Measurements from ENCODE around the gene PDCD6IP.
A peak's percentile ranks its signal among the peaks of the same experiment; 100 is the strongest.

Gene PDCD6IP

DNA sequence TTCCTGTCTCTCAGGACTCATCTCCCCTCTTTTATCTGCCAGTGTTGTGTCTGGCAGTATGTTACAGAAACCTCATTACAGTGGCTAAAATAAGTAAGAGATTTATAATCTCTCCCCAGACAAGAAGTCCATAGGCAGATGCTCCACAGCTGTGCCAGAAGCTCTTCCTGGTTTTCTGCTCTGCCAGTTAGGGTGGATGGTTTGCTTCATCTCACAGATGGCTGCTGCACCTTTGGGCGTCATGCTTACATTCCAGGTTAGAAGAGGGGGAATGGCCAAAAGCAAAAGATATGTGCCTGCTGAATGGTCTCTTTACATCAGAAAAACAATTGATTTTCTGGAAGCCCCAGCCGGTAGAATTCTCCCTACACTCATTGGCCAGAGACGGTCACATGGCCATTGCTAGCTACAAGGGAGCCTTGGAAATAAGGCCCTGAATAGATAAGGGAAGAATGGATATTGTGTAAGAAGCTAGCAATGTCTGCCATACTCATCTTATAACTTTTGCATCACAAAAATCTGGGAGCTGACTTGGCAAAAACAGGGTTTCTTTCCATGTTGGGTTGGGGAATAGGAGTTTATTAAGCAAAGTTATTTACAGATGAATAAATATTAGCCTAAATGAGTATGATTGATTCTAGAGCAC is 91.1 kb downstream of the PDCD6IP start:
- no peak for DNase-seq (ENCODE audit: low spot score)

DNA sequence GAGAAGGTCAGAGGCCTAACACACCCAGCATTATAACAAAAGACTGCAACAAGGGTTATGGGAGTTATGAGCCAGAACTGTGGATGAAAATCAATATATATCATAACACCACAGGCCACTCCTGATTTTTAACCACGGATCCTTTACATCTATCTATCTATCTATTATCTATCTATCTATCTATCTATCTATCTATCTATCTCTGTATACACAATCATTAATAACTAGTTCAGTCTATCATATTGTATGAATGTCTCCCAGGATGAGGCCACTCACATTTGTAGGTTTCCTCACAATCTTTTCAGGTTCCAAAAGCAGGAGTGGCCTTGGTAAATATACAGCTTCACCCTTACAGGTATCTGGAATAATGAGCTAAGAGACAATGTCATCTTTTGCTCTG is 94.2 kb downstream of the PDCD6IP start:
- no peak for DNase-seq (ENCODE audit: low spot score)

DNA sequence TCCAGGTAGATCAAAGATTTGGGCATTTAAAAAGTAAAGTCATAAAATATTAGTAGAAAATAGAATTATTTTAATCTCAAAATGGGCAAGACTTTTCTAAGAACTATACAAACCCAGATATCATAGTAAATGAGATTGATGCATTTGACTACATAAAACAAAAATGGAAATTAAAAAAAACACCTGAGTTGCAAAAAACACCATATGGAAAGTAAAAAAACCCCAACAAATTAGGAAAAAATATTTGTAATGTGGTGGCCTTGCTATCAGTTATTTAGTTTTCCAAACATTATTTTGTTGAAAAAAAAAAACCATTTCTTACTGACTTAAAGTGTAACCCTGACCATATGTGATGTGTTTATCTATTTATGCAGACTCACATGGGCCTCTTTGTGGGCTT is 97.2 kb downstream of the PDCD6IP start:
- no peak for DNase-seq (ENCODE audit: low spot score)

DNA sequence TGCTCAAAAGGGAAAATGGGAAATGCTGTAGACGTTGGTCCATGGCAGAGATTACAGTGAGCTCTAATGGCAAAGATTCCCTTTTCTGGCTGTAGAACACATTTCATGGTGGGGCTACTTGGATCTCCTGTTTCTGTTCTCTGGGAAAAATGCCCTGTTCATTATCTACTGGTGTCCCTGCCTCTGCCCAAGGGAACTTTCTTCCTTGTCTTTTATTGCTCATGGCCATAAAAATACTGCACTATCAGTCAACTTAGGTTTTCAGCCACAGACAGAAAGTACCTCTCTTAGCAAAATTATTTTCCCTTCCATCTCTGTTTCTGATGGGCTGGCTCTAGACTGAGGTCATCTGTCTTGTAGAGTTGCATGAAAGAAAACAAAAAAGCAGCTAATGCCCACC is 98.9 kb downstream of the PDCD6IP start:
- DNase-seq (ENCODE audit: low spot score), result no peak

DNA sequence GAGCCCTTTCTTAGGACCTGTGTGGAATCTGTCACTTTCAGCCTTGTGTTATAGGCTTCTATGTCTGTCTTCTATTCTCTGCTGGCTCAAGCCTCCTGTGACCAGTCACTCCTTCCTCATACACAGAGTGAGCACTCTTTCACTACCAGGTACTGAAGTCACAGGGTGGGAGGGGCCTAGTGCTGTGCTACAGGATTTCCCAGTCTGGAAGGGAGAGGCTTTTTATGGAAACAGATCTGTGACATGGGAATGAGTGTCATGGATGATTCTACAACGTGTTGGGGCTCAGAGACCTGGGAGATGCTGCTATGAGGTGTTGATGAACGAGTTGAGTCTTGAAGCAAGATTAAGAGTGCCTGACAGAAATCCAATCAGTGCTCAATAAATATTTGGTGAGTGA is 100.5 kb downstream of the PDCD6IP start:
- DNase-seq (ENCODE audit: low spot score), result no peak

DNA sequence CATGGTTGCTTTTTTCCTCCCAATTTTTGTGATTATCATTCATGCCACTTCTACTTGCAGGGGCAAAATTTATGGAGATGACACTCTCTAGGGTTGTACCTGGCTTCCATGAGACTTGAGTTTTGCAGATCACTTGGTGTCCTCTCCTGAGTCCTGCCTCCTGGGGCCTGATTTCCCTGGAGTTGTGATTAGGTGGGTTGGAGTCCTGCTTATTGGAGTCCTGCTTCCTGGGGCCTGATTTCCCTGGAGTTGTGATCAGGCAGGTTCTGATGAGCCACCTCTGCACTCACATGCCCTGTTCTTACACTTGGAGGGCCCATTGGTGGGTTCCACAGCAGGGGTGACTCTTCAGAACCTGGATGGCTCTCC is 102.0 kb downstream of the PDCD6IP start:
- no peak for DNase-seq (ENCODE audit: low spot score)

DNA sequence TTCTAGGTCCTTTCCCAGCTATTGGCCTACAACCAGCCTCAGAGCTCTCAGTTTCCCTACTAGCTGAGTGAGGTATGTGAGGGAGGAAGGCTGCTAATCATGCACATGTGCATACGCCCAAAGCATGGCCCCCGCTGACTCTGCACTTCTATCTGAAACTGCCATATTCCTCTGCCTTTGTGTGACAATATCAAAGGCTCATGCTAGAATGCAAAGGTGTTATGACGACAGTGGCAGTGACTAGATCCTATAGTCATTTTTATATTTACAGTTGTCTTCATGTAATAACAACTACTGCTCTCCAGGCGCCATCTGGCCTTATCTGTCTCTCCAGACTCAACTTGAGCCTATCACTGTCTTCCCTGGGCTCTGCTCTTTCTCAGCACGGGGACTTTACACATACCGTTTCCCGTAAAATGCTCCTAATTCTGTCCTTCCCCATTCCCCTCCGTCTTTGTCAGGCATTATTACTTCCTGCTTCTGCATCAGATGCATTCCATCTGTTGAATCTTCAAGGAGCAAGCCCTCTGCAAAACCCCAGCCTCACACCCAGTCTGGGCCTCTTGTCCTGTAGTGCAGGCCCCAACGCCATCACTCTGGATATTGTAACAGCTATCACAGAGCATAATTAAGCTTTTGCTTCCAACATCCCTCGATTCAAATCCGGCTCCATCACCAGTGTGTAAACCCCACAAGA is 102.5 kb downstream of the PDCD6IP start:
- DNase-seq (ENCODE audit: low spot score), result no peak

DNA sequence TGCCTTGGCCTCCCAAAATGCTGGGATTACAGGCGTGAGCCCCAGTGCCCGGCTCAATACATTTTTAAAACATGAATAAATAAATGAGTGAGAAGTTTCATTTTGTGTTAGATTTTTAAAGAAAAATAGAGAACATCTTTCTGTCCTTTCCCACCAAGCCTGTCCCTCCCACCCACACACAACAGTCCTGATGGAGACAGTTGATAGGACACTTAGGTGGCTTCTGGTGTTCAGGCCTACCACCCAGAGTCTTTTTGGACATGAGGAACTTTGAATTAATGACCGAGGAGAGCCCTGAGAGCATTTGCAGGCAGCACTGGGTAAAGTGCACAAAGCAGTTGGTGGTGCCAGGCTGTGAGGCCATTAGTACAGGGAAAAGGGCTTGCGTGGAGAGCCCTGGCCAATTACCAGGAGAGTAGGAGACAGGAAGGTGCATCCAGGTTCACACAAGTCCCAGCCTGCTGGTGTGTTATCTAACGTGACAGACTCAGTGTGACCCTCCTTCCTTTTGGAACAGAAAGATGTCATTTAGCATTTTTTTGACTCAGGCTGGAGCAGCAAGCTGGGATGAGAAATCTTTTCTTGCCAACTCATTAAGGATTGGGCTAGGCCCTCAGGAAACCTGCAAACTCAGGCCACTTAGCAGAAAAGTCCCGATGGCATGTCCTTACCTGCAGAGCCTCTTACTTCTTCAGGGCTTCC is 103.6 kb downstream of the PDCD6IP start:
- DNase-seq (ENCODE audit: low spot score), result no peak

DNA sequence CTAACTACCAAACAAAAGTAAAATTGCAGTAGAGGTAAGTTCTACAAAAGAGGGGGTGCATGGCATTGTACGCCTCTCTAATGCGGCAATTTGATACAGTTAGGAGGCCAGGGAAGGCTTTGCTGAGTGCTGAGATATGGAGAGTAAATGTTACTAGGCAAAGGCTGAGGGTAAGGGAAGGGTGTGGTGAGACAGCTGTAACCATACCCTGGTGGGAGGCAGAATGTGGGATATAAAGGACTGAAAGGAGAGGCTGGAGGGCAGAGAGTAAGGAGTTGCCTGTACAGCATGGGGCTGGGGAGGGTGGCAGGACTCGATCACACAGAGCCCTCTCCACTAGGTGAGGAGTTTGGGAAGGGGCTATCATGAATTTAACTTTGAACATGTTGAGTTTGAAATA is 106.3 kb downstream of the PDCD6IP start:
- no peak for DNase-seq (ENCODE audit: low spot score)

DNA sequence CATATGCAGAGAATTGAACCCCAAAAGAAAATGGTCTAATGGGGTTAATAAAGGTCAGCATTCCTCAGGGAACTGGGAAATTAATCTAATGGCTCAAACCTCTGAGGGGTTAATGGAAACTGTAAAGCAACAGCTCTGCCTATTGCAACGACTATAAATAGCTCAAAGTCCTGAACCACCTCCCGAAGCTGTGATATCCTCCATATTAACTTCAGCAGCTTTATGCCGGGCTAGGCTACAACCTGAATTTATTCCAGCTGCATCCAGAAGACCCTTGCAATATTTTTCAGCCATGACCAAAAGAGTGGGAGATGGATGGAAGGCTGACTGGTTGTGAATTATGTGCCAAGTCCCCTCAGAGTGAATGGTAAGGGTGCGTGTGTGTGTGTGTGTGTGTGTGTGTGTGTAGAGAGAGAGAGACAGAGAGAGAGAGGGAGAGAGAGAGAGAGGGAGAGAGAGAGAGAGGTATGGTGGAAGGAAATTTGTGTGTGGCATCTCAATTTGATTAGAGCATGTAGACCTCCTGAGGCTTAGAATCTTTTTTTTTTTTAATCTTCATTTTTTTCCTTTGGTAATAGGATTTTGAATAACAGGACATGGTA is 109.9 kb downstream of the PDCD6IP start:
- no peak for DNase-seq (ENCODE audit: low spot score)

DNA sequence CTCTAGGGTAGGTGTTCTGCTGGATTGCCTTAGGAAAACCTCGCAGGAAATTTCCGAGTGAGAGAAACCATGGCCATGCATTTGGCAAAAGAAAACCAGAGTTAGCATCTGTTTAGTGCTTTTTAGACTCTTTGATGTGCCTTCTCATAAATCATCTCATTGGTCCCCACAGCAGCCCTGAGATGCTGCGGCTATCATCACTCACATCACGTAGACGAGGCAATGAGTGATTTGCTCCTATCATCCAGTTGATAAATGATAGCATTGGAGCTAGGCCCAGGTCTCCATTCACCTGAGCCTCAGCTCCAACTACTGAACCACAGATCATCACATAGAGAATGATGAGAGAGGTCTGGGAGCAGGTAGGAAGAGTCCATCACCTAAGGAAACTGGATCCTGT is 111.1 kb downstream of the PDCD6IP start:
- DNase-seq (ENCODE audit: low spot score), result no peak

DNA sequence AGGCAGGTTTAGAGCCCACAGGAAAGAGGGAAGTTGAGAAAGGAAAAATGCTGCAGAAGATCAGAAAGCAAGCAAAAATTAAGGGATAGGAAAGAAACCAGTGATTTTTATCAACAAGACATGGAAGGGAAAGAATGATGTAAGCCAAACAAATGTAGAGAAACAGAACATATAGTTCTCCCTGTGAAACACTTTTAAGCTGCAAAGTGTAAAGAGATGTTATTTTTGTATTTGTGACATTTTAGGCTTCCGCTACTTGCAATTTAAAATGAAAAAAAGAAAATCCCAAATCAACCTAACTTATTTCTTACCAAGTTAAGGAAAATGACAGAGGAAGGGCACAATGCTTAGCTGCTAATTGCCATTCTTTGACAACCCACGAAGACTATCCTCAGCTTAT is 111.6 kb downstream of the PDCD6IP start:
- no peak for DNase-seq (ENCODE audit: low spot score)

DNA sequence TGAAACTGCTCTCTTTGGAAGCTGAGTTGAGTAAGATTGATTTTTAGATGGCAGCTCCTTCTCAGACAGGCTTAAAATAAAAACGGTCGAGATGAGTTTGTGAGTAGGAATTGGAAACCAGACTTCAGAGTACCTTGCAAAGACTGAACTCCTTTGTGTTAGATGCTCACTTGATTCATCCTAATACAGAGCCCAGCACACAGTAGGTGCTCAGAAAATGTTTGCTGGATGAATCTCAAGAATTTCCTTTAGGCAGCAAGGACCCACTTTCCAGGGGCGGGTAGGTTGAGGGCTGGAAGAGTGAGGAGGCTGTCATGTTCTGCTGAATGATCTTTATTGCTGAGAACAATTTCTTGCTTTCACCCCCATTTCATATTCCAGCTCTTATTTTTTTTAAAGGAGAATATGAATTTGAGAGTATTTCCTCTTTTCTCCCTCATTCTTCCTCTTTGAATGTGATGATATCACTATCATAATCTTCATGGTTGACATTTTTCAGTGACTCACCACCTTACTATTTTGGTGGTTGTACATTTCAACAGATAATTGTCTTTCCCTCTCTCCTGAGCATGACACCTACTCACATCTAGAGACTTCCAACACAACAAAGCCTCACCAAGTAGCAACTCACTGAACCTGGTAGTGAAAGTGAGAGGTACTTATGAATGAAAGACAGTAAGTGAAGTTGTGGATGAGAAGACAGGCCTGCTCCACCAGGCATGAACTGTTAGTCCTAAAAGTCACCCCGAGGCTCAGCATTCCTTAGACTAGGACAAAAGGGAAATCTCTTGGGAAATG is 113.3 kb downstream of the PDCD6IP start:
- no peak for DNase-seq (ENCODE audit: low spot score)

DNA sequence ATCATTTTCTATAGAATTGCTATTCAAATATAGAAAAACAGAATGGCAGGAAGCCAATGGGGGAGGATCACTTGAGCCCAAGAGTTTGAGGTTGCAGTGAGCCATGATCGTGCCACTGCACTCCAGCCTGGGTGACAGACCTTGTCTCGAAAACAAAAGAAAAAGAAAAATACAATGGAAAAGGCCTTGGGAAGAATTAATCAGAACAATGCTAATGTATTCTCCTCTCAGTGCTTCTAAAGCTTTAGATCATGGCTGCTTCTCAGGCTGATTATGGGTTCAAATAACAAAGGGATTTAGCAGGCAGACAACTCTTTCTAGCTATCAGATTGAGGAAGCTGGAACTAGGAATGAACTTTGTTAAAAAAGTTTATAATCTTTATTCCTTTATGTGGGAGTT is 115.8 kb downstream of the PDCD6IP start:
- no peak for DNase-seq (ENCODE audit: low spot score)

DNA sequence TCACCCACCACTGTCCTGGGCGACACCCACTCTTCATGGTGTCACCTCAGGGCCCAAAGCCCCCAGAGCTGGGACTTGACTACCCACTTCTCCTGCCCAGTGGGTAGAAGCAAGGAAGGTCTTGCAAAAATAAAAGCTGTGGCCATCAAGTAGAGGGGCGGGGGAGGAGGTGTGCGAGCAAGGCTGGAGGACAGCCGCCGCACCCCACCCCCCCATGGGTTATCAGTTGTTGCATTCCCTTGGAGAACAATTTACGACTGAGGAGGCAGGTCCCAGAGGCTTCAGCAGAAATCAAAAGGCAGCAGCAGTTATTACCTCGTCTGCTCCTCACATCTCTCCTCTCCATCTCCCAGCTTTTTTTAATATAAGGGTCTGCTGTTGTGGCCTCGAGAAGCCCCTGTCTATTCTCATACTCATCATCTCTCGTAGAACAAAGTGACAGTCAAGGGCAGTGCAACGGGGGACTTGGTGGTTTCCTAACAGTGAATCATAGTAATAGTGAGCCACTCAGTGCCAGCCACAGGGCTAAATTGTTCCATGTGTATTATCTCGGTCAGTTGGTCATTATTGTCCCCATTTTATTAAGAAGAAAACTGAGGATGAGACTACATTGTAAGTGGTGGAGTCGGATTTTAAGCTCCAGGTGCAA is 116.4 kb downstream of the PDCD6IP start:
- no peak for DNase-seq (ENCODE audit: low spot score)

DNA sequence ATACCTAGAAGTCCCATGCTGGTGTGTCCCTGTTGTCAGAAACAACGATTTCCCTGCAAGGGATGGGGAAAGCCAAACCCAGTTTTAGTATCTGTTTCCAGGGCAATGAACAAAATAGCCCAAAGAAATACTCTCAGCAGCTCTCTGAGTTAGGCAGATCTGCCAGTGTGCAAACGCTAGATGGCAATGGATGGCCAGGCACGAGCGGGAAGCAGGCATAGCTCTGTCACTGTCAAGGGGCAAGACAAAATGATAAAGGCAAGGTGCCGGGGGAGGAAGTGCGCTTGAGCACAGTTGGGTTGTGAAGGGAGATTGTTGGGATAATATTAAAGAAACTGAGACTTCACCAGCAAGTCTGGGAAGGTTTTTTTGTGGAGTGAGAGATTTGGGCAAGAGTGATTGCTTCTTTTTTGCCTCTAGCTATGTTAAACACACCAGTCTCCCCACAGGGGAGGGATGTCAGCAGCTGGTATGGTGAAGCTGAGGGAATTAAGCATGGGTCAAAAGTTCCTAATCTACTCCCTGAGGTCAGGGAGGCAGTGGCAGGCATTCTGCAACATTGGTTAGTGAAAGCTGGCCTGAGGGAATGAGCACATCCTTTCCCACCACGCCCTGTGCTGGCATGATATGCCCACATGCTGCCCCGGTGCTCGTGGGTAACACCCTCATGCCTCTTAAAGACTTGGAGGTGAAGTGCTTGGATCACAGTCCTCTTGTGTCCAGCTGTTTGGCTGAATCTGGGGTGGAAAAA is 117.5 kb downstream of the PDCD6IP start:
- DNase-seq (ENCODE audit: low spot score), result peak; percentile 27

DNA sequence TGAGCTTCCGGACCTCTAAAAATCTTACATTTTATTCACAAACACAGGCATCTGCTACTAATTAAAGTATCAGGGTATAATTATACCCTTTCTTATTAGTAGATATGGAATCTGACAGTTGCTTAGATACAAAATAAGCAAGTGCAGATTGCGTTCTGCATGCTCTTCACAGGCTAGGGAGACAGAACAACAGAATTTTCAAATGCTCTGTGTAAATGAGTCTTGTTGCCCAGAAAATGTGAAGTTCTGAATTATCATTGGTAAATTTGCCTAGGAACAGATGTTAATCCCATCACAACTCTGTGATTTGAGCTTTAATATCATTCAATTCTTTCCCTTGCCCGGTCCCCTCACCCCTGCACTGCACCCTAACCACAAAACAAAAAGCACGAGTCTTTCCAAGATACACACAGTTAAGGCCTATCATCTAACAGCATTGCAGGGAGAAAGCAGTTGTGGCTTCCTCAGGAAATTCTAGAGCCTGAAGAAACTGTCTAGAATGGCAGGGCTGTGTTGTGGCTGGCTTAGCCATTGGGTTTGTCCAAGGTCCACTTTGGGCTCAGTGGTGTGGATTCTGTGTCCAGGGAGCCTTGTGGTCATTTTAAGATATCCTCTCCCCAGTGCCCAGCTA is 119.8 kb downstream of the PDCD6IP start:
- no peak for DNase-seq (ENCODE audit: low spot score)
